Hepatocyte (in vitro differentiated cells): ENCODE measurements around the gene IRAK1. TPM values are rescaled to one million over a fixed set of nuclear protein-coding genes. Genes with fewer than 3 reads are reported as not detected.

Source experiments
- DNase-seq: peaks from one replicate; pipeline ENCODE4 v3.0.0-alpha.2; 2016; ENCODE audit warnings: low spot score
- H2AFZ ChIP-seq: fragments of 200-600 bp; sonication (generic); 2 replicates; pipeline ENCODE4 v1.6.0; 2016; ENCODE audit warnings: antibody characterized with exemption, mild to moderate bottlenecking
- H3K27ac ChIP-seq: fragments of 200-600 bp; sonication (generic); 2 replicates; pipeline ENCODE4 v1.5.1; 2016; ENCODE audit warnings: mild to moderate bottlenecking
- H3K27me3 ChIP-seq: fragments of 200-600 bp; sonication (generic); 2 replicates; pipeline ENCODE4 v1.6.1; 2016
- H3K36me3 ChIP-seq: fragments of 200-600 bp; sonication (generic); replicated peaks from 2 replicates; pipeline ENCODE4 v1.5.1; 2016; ENCODE audit warnings: low read depth; ENCODE audit not compliant: insufficient read depth
- H3K4me1 ChIP-seq: fragments of 200-600 bp; sonication (generic); 2 replicates; pipeline ENCODE4 v1.5.1; 2016; ENCODE audit warnings: mild to moderate bottlenecking, moderate library complexity; ENCODE audit not compliant: insufficient read depth
- H3K4me2 ChIP-seq: fragments of 200-600 bp; sonication (generic); 2 replicates; pipeline ENCODE4 v1.6.0; 2016
- H3K4me3 ChIP-seq: fragments of 200-600 bp; sonication (generic); 2 replicates; pipeline ENCODE4 v1.5.1; 2016; ENCODE audit warnings: mild to moderate bottlenecking
- H3K79me2 ChIP-seq: fragments of 200-600 bp; sonication (generic); 2 replicates; pipeline ENCODE4 v1.6.0; 2017; ENCODE audit warnings: mild to moderate bottlenecking
- H3K9me2 ChIP-seq: fragments of 200-600 bp; sonication (generic); replicated peaks from 2 replicates; pipeline ENCODE4 v1.6.0; 2017; ENCODE audit warnings: mild to moderate bottlenecking; ENCODE audit not compliant: insufficient read depth
- H3K9me3 ChIP-seq: fragments of 200-600 bp; sonication (generic); 2 replicates; pipeline ENCODE4 v1.5.1; 2016; ENCODE audit warnings: low read depth, mild to moderate bottlenecking
- H4K20me1 ChIP-seq: fragments of 200-600 bp; sonication (generic); 2 replicates; pipeline ENCODE4 v1.6.0; 2016; ENCODE audit warnings: mild to moderate bottlenecking; ENCODE audit not compliant: insufficient read depth, poor library complexity, severe bottlenecking
- EZH2 ChIP-seq: fragments of 200-600 bp; sonication (generic); IDR thresholded peaks from 2 replicates; pipeline ENCODE4 v1.6.1; 2016; ENCODE audit warnings: antibody characterized with exemption, mild to moderate bottlenecking, borderline replicate concordance
- EZH2phosphoT487 ChIP-seq: fragments of 200-600 bp; sonication (generic); IDR thresholded peaks from one replicate; pipeline ENCODE4 v1.6.1; 2018; ENCODE audit warnings: antibody characterized with exemption, mild to moderate bottlenecking, low read depth, moderate library complexity; ENCODE audit not compliant: unreplicated experiment, severe bottlenecking
- WGBS: methylation state at CpG from one replicate; pipeline ENCODE4 v1.1.6; 2016; ENCODE audit warnings: low lambda C conversion rate; ENCODE audit errors: missing lambda C conversion rate; 5-methylcytosine and 5-hydroxymethylcytosine counted together
- polyA plus RNA-seq: library from polyadenylated mRNA; unstranded; fragments of >200 nt; fragmentation: Nextera tagmentation; extraction: Ambion mirVana; gene quantifications from 2 replicates; pipeline ENCODE4 v1.2.1, GENCODE V29; 2016
- total RNA-seq: library from RNA; depleted of rRNA; stranded (reverse); fragments of >200 nt; gene quantifications from 2 replicates; pipeline ENCODE4 v1.2.3, GENCODE V29; 2014
- TF ChIP-seq, protein P1 (sequence below): fragments of 200-600 bp; sonication (generic); IDR thresholded peaks from 2 replicates; pipeline ENCODE4 v1.5.1; 2016; ENCODE audit warnings: antibody characterized with exemption, mild to moderate bottlenecking; ENCODE audit not compliant: poor library complexity

The IRAK1 gene
- total and polyA plus RNA-seq, 2 experiments from 2014 or later: 44.1 to 99.4 TPM

DNA sequence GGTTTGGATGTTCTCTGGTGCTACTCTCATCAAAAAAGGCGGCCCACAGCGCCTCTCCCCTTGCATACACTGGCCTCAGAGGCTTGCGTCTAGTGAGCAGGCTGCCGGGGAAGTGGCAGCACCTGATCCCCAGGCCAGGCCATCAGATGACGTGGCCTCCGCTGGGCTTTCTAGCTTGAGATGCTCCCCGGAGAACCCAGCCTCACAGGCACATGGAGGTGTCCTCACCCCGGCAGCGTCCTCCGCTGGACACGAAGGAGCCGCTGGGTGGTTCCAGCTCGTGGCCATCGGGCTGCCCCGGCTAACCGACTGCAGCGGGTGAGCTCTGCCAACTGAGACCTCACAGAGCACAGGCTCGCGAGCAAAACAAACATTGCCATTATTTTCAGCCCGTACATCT, 12.8 kb downstream of the IRAK1 start:
- Histone ChIP-seq H4K20me1 (no peaks in the 10 kb centered on the region), H3K27me3 (no peaks in the 10 kb centered on the region), H2AFZ (no peak overlapping the region), H3K9me3 (no peaks in the 10 kb centered on the region), H3K4me3 (no peak overlapping the region), H3K36me3 (no peaks in the 10 kb centered on the region), H3K79me2 (no peaks in the 10 kb centered on the region), H3K27ac (no peak overlapping the region), H3K4me1 (no peaks in the 10 kb centered on the region), H3K4me2 (no peak overlapping the region), H3K9me2 (no peaks in the 10 kb centered on the region)
- WGBS: 92% methylated on average over 20 of the region's 20 CpGs
- TF ChIP-seq, protein P1, sequence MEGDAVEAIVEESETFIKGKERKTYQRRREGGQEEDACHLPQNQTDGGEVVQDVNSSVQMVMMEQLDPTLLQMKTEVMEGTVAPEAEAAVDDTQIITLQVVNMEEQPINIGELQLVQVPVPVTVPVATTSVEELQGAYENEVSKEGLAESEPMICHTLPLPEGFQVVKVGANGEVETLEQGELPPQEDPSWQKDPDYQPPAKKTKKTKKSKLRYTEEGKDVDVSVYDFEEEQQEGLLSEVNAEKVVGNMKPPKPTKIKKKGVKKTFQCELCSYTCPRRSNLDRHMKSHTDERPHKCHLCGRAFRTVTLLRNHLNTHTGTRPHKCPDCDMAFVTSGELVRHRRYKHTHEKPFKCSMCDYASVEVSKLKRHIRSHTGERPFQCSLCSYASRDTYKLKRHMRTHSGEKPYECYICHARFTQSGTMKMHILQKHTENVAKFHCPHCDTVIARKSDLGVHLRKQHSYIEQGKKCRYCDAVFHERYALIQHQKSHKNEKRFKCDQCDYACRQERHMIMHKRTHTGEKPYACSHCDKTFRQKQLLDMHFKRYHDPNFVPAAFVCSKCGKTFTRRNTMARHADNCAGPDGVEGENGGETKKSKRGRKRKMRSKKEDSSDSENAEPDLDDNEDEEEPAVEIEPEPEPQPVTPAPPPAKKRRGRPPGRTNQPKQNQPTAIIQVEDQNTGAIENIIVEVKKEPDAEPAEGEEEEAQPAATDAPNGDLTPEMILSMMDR: no peak
- TF ChIP-seq EZH2 (no peak), EZH2phosphoT487 (no peak)
- no peak for DNase-seq

DNA sequence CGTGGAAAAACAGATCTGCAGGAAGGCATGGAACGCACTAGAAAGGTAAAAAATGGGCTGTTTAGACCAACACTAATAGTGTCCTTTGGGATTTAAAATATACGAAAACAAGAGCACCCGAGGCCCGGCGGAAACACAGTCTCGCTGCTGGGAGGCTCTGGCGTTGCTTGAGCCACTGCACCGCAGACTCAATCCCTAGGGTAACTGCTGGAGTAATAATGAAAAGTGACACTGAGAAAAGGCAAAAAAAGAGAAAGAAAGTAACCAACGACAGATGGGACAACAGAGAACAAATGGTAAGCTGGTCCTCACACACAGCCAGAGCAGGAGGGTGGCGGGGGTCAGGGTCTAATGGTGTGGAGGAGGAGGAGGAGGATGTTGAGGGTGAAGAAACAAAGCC, 15.4 kb downstream of the IRAK1 start:
- H3K79me2 ChIP-seq: no peaks in the 10 kb centered on the region
- H4K20me1 ChIP-seq: no peaks in the 10 kb centered on the region
- TF ChIP-seq EZH2phosphoT487: no peak
- no peak for TF ChIP-seq EZH2
- TF ChIP-seq, protein P1: no peak
- no peaks in the 10 kb centered on the region for H3K4me1 ChIP-seq
- H3K4me3 ChIP-seq: no peak overlapping the region
- H3K4me2 ChIP-seq: no peak overlapping the region
- H3K36me3 ChIP-seq: no peaks in the 10 kb centered on the region
- no peaks in the 10 kb centered on the region for H3K9me3 ChIP-seq
- no peak overlapping the region for H3K27ac ChIP-seq
- no peak overlapping the region for H2AFZ ChIP-seq
- WGBS: 83% methylated on average over 11 of the region's 11 CpGs
- no peaks in the 10 kb centered on the region for H3K27me3 ChIP-seq
- H3K9me2 ChIP-seq: no peaks in the 10 kb centered on the region
- no peak for DNase-seq

DNA sequence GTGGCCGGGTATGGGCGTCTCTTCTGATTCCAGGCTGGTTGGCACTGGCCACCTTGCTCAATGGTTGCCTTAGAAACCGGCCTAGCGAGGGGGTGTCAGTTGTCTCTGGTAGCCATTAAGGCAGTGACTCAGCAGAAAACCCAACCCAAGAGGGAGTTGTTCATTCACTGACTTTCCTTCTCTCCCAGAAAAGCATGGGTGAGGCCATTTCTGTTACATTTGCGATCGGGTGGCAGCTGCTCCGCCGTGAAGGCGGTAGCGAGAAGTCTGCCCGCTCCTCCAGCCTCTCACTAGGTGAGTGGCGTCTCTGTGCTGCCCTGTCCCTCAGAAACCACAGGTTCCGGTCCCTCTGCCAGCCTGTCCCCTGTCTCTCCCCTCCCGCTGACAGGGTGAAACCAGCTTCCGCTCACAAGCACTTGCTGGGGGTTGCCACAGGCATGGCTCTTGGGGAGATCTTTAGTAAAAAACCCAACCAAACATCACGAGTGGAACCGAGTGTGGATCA, 17.4 kb downstream of the IRAK1 start:
- H3K9me3 ChIP-seq: no peaks in the 10 kb centered on the region
- peak; percentile 35 for DNase-seq
- no peaks in the 10 kb centered on the region for H4K20me1 ChIP-seq
- no peak overlapping the region for H3K4me3 ChIP-seq
- H3K4me1 ChIP-seq: no peaks in the 10 kb centered on the region
- no peak overlapping the region for H3K27ac ChIP-seq
- 88% methylated on average over 17 of the region's 17 CpGs for WGBS
- no peak overlapping the region for H3K4me2 ChIP-seq
- no peak overlapping the region for H2AFZ ChIP-seq
- no peaks in the 10 kb centered on the region for H3K36me3 ChIP-seq
- no peaks in the 10 kb centered on the region for H3K9me2 ChIP-seq
- no peaks in the 10 kb centered on the region for H3K79me2 ChIP-seq
- no peaks in the 10 kb centered on the region for H3K27me3 ChIP-seq
- TF ChIP-seq EZH2 (no peak), EZH2phosphoT487 (no peak)
- TF ChIP-seq, protein P1: no peak

DNA sequence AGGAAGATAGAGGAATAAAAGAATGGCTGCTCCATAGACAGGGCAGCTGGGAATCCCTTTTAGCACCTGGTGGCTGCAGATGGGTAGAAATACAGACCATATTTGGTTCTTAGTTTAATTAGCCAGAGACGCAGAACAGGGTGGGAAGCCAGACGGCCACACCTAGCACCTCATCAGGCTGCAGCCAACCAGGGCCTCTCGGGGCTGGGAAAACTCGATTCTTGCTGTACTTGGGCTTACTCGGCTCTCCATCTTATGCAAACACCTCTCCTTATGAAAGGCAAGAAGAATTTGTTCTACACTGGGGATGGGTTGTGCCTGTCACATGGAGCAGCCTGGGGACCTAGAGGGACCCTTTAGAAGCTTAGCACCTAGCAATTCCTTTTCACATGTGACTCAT, 19.7 kb downstream of the IRAK1 start:
- Histone ChIP-seq H2AFZ (no peak overlapping the region), H3K27me3 (no peaks in the 10 kb centered on the region), H3K4me3 (no peak overlapping the region), H3K27ac (no peak overlapping the region), H3K36me3 (no peaks in the 10 kb centered on the region), H3K79me2 (no peaks in the 10 kb centered on the region), H4K20me1 (no peaks in the 10 kb centered on the region), H3K9me2 (no peaks in the 10 kb centered on the region), H3K4me2 (no peak overlapping the region), H3K4me1 (no peaks in the 10 kb centered on the region), H3K9me3 (no peaks in the 10 kb centered on the region)
- TF ChIP-seq, protein P1: no peak
- TF ChIP-seq EZH2phosphoT487 (no peak), EZH2 (no peak)
- no peak for DNase-seq
- 51% methylated on average over 5 of the region's 5 CpGs for WGBS
